Stimulated activated CD8-positive, alpha-beta memory T cell treated with anti-CD3 and anti-CD28 coated beads, Interleukin-2, amount 100 ng/mL, for 1 hour (primary cell): ENCODE data around the gene DLL1.

Source experiments
- DNase-seq, 2 donors: peaks; one replicate each; pipeline ENCODE4 v3.0.0-alpha.2; 2020; ENCODE audit warnings: low read depth in 2 of 2

DLL1 gene

DNA sequence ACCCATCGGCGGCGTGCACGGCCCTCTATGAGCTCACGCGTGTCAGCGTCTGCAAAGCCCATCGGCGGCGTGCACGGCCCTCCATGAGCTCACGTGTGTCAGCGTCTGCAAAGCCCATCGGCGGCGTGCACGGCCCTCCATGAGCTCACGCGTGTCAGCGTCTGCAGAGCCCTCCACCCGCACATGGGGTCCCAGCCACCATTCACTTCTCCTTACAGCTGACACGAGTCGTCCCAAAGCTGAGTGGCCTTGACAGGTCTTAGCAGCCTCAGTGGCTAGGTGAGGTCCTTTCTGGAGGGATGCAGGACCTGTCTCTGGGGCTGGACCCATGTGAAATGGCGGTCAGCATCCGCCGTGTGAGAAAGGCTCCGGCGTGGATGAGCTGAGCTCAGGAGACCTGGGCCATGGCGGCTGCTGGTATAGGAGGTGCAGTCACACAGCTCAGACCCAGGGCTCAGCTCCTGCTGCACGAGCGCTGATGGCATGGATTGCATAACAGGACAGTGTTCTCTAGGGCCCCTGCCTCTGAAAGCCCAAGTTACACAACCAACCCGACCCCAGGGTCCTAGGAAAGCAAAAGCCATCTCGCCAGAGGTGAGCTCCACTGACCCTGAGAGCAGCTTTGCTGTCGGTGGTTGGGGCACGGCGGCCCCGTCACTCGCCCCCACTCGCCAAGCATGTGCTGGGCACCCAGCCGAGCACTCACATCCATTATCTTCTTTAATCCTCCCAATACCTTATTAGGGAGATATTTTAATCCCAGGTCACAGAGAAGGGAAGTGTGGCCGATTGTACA is 38.9 kb downstream of the DLL1 start:
- no peak for DNase-seq

DNA sequence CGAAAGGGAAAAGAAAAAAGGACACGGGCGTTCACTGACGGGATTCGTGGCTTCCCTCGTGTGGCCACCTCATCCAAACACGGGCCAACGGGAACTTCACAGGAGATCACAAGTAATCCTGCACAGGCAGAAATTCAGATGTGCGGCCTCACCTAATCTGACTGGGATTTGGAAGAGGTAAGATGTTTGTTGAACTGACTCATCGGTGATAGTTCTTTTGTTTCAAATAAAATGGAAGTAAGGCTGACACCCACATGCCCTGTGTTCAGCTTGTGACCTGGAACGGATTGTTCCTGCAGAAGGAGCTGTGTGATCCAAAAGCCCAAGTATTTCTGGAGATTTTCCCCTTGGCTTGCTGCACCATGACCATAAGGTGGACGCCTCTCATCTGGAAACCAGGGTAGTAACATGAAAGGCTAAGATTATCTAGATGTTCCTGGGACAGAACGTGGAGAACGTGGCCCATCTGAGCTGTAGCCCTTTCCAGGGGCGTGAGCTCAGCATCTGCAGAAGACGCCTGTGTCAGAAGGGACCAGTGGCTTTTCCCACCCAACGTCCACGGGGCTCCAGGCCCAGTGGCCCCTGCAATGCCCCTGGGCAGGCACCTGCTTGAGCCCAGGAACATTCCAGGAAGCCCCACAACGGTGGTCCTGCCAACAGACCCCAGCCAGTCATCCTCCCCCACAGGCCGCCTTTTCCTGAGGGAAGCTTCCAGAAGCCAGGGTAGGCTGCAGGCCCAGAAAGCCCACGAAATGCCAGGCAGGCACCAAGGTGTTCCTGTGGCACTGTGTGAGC is 39.7 kb downstream of the DLL1 start:
- DNase-seq = no peak

DNA sequence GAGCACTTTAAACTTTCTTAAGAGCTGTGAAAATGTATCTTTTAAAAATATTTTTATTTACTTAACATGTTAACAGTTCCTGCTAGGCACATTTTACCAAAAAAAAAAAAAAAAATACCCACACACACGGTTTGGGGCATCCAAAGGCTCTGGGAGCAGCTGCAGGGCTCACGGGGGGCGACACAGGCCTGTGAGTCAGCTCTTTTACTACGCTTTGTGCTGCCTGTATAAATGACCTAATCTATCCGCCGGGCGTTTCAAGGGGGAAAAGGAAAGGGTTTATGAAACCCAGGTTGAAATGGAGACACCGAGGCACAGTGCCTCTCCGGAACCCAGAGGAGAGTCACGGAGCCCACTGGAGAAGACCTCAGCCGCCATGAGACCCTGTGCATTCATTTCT is 40.4 kb downstream of the DLL1 start:
- DNase-seq = no peak

DNA sequence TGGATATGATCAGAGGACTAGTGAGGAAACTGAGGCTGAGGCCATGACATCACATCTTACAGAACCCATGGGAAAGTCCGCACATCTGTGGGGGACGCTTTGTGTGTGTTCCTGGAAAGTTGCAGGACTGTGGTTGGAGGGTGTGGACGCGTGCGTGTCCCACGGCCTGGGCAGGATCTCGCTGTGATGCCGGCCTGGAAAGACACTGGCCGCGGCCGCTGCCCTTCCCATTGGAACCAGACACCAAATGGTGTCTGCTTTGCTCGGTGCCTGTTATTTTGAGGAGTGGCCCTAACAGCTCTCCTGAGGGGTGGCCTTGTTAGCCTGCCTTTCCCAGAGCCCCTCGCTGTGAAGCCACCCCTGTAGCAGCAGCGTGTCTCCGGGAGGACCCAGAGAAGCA is 41.1 kb downstream of the DLL1 start:
- DNase-seq = no peak

DNA sequence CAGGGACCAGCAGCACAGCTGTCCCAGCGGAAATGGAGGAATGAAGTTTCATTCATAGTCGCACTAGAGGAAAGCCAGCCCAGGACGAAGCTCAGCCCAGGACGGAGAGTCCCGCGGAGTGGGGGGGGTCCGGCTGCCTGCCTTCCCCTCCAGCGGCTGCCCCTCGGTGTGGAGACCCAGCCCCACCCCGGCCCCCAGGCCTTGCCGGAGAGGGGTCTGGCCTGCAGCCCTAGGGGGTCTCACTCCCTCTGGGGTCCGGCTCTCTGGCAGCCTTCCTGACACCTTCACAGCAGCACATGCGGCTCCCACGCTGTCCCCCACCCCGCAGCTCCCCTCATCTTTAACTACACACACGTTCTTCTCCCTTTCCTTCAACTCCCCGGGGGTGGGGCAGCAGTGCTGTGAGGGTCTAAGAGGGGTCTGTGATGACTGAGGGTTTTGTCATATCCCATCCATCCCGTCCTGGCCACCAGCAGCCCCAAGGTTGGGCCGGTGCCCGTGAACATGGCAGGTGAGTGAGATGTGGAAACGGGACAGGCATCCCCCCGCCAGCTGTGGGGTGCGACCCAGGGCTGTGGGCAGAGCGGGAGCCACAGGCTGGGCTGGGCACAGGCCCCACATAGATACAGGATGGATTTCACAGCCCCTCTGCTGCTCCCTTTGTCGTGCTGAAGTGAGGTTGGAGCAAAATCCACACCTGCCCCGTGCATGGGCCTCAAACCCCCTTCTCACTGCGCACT is 41.8 kb downstream of the DLL1 start:
- no peak for DNase-seq

DNA sequence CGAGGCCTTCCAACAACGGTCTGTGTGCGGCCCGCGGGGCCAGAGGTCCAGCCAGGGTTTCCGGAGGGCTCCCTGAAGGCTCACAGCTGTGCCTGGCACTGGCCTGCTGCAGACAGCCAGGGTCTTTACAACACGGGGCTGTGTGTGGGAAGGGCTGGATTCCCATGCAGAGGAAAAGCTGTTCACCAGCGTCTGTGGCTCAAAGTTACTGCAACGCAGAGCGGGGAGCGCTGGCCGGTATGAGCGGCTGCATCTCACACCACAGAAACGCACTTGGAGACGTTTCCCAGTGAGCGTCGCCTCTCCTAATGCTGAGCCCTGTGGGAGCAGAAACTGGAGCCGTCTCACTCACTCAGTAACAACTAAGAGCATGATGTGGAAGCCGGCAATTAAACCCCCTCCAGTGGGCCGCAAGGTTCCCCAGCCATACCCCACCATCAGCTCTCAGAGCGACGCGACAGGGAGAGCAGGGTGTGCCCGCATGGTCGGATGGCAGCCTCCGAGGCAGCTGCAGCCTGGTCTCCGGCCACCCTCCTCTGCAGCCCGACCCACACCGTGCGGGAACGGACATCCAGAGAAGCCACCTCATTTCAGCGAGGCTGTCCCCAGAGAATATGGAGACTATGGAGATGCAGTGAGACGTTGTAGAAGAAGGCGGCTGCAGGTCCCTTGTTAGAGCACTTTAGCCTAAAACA is 42.6 kb downstream of the DLL1 start:
- DNase-seq = no peak

DNA sequence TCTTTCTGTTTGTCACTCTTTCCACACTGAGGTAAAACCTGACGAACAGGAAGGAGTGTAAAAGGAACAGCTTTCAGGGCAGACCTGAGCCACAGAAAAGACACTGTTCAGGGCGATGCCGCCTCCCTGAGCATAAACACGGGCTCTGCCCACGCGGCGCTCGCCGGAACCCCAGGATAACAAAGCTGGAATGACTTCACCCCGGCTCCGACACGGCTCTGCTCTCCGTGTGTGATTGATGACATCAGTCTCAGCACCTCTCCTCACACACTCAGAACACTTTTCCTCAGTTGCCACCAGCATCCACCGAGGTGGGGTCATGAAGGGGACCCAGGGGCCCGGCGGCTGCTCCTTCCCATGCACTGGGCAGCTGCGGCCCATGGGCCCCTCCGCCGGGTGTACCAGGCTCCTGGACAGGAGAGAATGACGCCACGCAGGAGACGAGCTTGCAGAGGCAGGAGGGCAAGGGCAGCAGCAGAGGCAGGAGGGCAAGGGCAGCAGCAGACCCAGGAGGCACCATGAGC is 43.6 kb downstream of the DLL1 start:
- DNase-seq = no peak

DNA sequence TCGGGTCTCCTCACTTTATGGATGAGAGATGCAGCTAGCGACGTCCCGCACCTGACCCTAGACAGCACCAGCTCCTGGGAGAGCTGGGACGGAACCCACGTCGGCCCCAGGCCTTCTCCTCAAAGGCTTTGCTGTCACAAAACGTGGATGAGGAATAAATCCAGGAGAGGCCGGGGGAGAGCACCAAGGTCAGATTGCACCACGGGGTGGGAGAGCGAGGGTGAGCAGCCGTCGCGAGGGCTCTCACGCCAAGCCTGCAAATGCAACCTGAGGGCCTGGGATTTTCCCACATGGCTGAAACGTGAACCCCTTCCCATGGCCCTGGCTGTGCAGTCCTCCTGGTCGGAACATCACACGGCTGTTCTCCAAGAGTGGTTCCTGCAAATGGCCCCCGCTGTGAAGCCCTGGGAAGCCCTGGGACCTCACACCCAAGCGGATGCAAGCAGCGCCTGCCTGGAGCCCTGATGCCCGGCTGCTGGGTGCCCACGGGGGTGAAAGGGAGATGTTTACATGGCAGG is 45.3 kb downstream of the DLL1 start:
- DNase-seq = no peak

DNA sequence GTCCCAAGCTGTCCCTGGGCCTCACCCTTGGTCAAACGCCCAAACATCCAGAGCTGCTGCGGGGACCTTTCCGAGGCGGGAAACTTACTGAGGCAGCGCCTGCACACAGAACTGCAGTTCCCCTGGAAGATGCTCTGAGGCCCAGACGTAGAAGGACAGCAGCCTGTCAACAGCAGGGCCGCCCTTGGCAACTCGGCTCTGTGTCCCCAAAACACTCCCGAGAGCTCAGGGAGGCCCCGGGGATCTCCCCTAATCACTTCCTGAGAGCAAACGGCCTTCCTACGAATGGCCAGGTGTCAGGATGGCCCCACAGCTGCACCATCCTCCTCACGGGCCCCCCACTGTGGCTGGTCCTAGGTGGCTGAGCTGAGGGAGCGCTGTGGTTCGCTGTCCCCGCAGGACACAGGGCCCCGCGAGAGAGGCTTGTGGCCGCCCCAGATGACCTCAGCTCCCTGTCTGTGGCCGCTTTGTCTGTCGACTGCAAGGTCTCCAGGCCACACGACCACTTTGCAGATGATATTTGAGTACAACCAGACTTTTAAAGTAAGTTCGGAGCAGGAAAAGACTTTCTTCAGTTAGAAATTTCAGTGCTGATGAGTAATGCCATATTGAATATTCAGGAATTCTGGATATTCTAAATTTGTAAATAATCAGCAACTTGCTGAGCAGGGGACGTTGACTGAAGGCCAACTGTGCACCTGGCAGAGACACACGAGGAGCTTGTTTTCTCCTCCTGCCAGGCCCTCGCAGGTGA is 46.0 kb downstream of the DLL1 start:
- no peak for DNase-seq

DNA sequence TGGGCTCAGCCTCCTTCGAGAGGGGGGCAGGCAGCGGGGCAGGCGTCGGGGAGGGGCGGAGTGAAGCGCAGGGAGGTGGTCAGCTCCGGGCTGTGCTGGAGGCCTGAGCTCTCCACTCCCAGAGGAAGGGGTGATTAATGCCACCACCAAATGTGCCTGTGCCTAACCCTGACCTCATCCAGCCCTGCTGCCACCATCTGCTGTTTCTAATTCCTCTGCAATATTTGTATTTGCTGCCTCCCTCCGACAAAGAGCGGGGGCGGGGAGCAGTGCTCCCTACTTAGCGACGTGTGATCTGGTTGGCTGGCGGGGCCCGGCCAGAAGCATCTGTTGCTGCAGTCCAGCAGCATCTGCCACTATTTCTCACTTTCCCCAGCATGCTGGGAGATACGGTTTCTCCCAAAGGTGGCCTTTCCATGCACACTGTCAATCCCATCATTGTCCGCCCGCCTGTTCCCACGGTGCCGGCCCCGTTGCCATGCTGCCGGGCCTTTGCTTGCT is 47.0 kb downstream of the DLL1 start:
- DNase-seq = no peak

DNA sequence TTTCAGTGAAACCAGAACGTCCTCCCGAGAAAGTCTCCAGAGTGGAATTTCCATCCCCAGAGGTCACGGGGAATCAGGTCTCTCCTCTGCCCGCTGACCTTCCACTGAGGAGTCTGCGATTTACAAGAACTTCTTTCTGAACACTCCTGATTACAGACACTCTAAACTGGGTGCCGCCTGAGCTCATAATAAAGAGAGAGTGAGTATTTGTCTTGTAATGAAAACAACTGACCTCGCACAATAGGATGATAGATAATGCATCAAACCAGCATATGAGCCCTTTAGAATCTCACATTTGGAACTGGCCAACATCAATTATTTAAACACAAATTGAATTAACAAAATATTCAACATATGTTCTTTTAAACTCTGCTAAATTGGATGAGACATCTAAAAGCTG is 47.5 kb downstream of the DLL1 start:
- no peak for DNase-seq

DNA sequence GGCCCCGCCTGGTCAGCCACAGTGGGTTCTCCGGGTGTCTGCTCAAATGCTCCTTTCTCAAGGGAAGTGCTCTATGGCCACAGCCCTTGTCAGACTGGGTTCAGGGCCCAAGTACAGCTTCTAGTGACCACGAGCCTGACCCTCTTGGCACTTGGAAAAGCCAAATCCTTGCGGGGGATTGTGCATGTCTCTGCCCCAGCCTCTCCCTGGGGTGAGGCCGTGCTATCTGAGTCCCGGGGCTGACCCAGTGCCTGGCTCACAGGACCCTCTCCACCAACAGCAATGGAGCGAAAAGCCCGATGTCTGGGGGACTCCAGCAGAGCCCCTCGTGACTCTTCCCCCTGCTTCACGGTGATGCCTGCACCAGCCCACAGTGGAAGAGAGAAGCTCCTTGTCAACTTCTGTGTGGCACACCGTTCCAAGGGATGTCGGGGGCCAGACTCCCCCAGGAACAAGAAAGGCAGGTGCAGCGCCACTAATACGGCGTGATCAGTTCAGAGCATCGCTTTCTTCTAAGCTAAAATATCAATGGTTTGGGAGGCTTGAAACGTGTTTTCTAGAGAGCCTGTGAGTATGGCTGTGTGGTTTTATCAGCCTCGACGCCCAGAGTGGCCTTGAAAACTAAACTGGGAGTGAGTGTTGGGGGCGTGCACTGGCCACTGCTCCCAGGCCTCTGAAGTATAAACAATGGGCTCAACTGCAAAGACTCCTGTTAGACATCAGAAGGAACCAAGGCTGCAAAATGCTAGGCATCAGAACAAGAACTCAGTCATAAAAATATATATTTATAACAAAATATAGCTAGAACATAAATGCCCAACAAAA is 51.9 kb downstream of the DLL1 start:
- DNase-seq = no peak

DNA sequence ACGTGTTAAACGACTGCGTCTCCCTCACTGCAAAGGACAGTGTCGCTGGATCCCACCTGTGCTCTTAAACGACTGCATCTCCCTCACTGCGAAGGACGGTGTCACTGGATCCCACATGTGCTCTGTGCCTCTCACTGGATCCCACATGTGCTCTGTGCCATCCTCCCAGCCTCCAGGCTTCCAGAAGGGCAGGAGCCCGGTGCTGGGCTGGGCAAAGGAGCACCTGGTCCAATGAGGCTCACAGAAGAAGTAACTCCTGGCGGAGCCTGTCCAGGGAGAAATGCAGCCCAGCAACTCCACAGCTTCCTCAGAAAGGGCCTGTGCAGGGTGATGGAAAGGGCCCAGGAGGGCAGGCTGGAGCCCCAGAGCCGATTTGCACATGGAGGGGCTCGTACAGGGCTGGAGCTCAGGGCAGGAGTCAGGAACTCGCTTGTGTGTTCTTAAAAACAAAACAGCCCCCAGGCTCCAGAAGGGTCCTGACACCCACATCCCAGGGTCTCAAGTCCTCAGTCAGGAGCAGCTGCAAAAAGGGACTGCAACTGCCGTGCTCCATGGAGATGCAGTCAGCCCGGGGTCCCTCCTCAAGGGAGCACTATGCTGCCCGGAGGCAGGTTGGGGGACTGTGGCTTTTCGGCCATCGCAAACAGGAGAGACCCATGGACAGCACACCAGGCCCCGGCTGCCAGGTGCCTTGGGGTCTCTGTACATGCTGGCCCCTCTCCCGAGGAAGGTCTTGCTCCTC is 52.7 kb downstream of the DLL1 start:
- no peak for DNase-seq

DNA sequence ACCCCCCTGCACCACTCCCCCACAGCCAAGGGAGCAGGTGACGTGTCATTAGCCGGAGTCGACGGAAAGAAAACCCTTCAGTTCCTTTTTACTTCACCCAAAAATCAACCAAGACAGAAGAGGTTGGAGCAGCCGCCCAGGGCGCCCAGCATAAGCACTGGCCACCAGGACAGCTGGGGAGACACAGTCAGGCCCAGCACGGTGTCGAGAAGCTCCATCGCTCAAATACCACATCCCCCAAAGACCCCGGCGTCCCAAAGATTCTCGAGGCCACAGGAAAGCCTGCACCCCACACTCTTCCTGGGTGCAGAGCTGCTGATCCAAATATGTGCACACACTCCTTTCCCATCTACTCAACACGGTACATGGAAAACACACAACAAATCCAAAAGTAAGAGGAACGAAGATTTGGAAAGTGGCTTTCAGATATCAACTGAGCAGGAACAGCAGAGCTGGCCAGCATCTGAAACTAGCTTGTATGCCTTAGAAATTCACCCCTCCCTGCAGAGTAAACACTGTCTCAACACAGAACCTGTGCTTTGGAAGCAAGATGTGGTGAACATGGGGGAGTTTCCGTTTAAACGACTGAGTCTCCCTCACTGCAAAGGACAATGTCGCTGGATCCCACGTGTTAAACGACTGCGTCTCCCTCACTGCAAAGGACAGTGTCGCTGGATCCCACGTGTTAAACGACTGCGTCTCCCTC is 54.6 kb downstream of the DLL1 start:
- DNase-seq = no peak

DNA sequence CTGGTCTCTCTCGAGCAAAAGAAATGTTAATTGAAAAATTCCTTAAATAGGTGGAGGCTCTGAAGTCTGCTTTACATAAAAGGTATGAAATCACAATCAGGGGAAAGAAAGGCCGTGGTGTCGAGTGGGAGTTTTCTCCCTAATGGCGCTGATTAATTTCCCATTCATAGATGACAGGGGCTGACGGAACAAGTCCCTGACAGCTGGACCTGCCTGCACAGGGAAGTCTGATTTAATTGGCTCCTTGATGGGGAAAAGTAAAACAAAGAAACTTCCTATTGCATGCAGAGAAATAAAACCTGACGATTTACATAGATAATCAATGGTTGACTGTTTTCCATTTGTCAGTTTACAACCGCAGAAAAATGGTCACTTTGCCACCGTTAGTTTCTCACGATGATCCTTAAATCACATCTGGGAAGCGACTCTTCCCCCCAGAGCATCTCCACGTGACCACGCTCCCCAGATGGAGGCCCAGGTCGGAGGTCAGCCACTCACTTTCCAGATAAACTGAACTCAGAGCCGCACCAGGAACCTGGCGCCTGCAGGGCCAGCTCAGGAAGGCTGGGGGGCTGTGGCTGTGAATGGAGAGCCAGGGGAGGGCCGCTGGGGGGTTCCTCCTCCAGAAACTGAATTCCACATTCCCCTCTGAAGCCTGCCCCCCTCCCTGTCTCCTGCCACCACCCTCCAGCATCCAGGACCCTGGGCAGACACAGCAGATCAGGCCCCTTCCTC is 55.3 kb downstream of the DLL1 start:
- no peak for DNase-seq

DNA sequence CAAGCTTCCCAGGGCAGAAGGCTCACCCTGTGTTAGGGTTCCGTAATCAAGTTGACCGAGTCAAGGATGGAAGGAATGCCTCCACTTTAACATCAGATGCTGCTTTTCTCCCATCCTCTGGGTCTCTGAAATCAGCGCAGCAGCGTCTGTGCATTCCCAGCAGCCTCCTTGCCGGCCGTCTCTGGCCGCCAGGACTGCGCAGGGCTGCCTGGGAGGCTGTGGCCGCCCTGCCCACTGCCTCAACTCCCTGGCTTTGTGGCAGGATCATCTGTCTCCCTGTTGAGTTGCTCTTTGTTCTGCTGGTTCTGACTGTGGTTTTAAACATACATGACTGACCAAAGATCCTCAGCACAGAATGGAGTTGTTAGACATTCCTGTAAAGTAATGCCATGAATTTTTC is 56.5 kb downstream of the DLL1 start:
- DNase-seq = no peak
